ENCODE data around the gene ERICH3.

Gene ERICH3

GRCh38 chr1:74545821-74546220, 127.8 kb downstream of the ERICH3 start:
- Histone ChIP-seq H3K9ac (ENCODE audit: low read depth, low read length) (no peak overlapping the region), H3K4me3 (ENCODE audit: low read length) (no peak overlapping the region), H3K4me1 (ENCODE audit: insufficient read depth, low read length) (no peaks in the 10 kb centered on the region), H3K27ac (ENCODE audit: low read depth, low read length) (no peak overlapping the region), H3K9me3 (ENCODE audit: insufficient read depth, low read depth, low read length) (no peaks in the 10 kb centered on the region), H3K36me3 (ENCODE audit: insufficient read depth, low read length) (no peaks in the 10 kb centered on the region), H3K27me3 (ENCODE audit: insufficient read depth, low read length) (no peaks in the 10 kb centered on the region)
- WGBS = 99% methylated on average over 2 of the region's 2 CpGs

GRCh38 chr1:74534241-74534640, 139.4 kb downstream of the ERICH3 start:
- no peak overlapping the region for H3K27ac ChIP-seq (ENCODE audit: low read depth, low read length)
- no peak overlapping the region for H3K4me3 ChIP-seq (ENCODE audit: low read length)
- 83% methylated on average over 2 of the region's 3 CpGs for WGBS
- no peaks in the 10 kb centered on the region for H3K36me3 ChIP-seq (ENCODE audit: insufficient read depth, low read length)
- H3K9me3 ChIP-seq (ENCODE audit: insufficient read depth, low read depth, low read length) = no peaks in the 10 kb centered on the region
- H3K4me1 ChIP-seq (ENCODE audit: insufficient read depth, low read length) = no peaks in the 10 kb centered on the region
- no peaks in the 10 kb centered on the region for H3K27me3 ChIP-seq (ENCODE audit: insufficient read depth, low read length)
- H3K9ac ChIP-seq (ENCODE audit: low read depth, low read length) = no peak overlapping the region

- no peaks in the 10 kb centered on the region for H3K4me1 ChIP-seq (ENCODE audit: insufficient read depth, low read length)
- no peaks in the 10 kb centered on the region for H3K9me3 ChIP-seq (ENCODE audit: insufficient read depth, low read depth, low read length)
- H3K4me3 ChIP-seq (ENCODE audit: low read length) = no peak overlapping the region
- 93% methylated on average over 1 of the region's 1 CpG for WGBS
- no peak overlapping the region for H3K27ac ChIP-seq (ENCODE audit: low read depth, low read length)
- no peak overlapping the region for H3K9ac ChIP-seq (ENCODE audit: low read depth, low read length)
- H3K27me3 ChIP-seq (ENCODE audit: insufficient read depth, low read length) = no peaks in the 10 kb centered on the region
- H3K36me3 ChIP-seq (ENCODE audit: insufficient read depth, low read length) = no peaks in the 10 kb centered on the region
Measured at GRCh38 chr1:74531796-74532195, 141.8 kb downstream of the ERICH3 start.

GRCh38 chr1:74530892-74531291, 142.7 kb downstream of the ERICH3 start:
- Histone ChIP-seq H3K4me1 (ENCODE audit: insufficient read depth, low read length) (peaks cover 1% of the 10 kb centered on the region; the same call in 1 of the 2 replicates), H3K4me3 (ENCODE audit: low read length) (no peak overlapping the region), H3K9me3 (ENCODE audit: insufficient read depth, low read depth, low read length) (no peaks in the 10 kb centered on the region), H3K27ac (ENCODE audit: low read depth, low read length) (no peak overlapping the region), H3K27me3 (ENCODE audit: insufficient read depth, low read length) (no peaks in the 10 kb centered on the region), H3K36me3 (ENCODE audit: insufficient read depth, low read length) (no peaks in the 10 kb centered on the region), H3K9ac (ENCODE audit: low read depth, low read length) (no peak overlapping the region)

- WGBS = 94% methylated on average over 4 of the region's 4 CpGs
- no peaks in the 10 kb centered on the region for H3K27me3 ChIP-seq (ENCODE audit: insufficient read depth, low read length)
- H3K36me3 ChIP-seq (ENCODE audit: insufficient read depth, low read length) = no peaks in the 10 kb centered on the region
- H3K9ac ChIP-seq (ENCODE audit: low read depth, low read length) = no peak overlapping the region
- peaks cover 26% of the 10 kb centered on the region for H3K4me1 ChIP-seq (ENCODE audit: insufficient read depth, low read length)
- H3K4me3 ChIP-seq (ENCODE audit: low read length) = no peak overlapping the region
- no peak overlapping the region for H3K27ac ChIP-seq (ENCODE audit: low read depth, low read length)
- no peaks in the 10 kb centered on the region for H3K9me3 ChIP-seq (ENCODE audit: insufficient read depth, low read depth, low read length)
Measured at GRCh38 chr1:74528123-74528522, 145.5 kb downstream of the ERICH3 start.

- WGBS = 89% methylated on average over 2 of the region's 2 CpGs
- H3K4me1 ChIP-seq (ENCODE audit: insufficient read depth, low read length) = peaks cover 40% of the 10 kb centered on the region
Measured at GRCh38 chr1:74526708-74527107, 146.9 kb downstream of the ERICH3 start.

GRCh38 chr1:74523873-74524480, 149.6 kb downstream of the ERICH3 start:
- no peaks in the 10 kb centered on the region for H3K27me3 ChIP-seq (ENCODE audit: insufficient read depth, low read length)
- H3K4me3 ChIP-seq (ENCODE audit: low read length) = no peak overlapping the region
- peaks cover 46% of the 10 kb centered on the region for H3K4me1 ChIP-seq (ENCODE audit: insufficient read depth, low read length)
- no peaks in the 10 kb centered on the region for H3K9me3 ChIP-seq (ENCODE audit: insufficient read depth, low read depth, low read length)
- peak overlapping the region; percentile 47; the same call in 1 of the 2 replicates for H3K27ac ChIP-seq (ENCODE audit: low read depth, low read length)
- WGBS = 65% methylated on average over 2 of the region's 2 CpGs
- no peaks in the 10 kb centered on the region for H3K36me3 ChIP-seq (ENCODE audit: insufficient read depth, low read length)
- H3K9ac ChIP-seq (ENCODE audit: low read depth, low read length) = no peak overlapping the region

More at GRCh38 chr1:74526708-74527107, 146.9 kb downstream of the ERICH3 start:
- Histone ChIP-seq H3K27ac (ENCODE audit: low read depth, low read length) (no peak overlapping the region), H3K27me3 (ENCODE audit: insufficient read depth, low read length) (no peaks in the 10 kb centered on the region), H3K9ac (ENCODE audit: low read depth, low read length) (no peak overlapping the region), H3K9me3 (ENCODE audit: insufficient read depth, low read depth, low read length) (no peaks in the 10 kb centered on the region), H3K4me3 (ENCODE audit: low read length) (no peak overlapping the region), H3K36me3 (ENCODE audit: insufficient read depth, low read length) (no peaks in the 10 kb centered on the region)

GRCh38 chr1:74522148-74522547, 151.4 kb downstream of the ERICH3 start:
- H3K36me3 ChIP-seq (ENCODE audit: insufficient read depth, low read length) = no peaks in the 10 kb centered on the region
- H3K9me3 ChIP-seq (ENCODE audit: insufficient read depth, low read depth, low read length) = no peaks in the 10 kb centered on the region
- H3K9ac ChIP-seq (ENCODE audit: low read depth, low read length) = no peak overlapping the region
- H3K27me3 ChIP-seq (ENCODE audit: insufficient read depth, low read length) = no peaks in the 10 kb centered on the region
- H3K4me1 ChIP-seq (ENCODE audit: insufficient read depth, low read length) = peaks cover 46% of the 10 kb centered on the region
- 38% methylated on average over 4 of the region's 4 CpGs for WGBS
- H3K4me3 ChIP-seq (ENCODE audit: low read length) = no peak overlapping the region; the same call in 1 of the 2 replicates
- H3K27ac ChIP-seq (ENCODE audit: low read depth, low read length) = peak overlapping the region; percentile 39
